Measurements from ENCODE around the gene SYMPK.

Gene SYMPK

DNA sequence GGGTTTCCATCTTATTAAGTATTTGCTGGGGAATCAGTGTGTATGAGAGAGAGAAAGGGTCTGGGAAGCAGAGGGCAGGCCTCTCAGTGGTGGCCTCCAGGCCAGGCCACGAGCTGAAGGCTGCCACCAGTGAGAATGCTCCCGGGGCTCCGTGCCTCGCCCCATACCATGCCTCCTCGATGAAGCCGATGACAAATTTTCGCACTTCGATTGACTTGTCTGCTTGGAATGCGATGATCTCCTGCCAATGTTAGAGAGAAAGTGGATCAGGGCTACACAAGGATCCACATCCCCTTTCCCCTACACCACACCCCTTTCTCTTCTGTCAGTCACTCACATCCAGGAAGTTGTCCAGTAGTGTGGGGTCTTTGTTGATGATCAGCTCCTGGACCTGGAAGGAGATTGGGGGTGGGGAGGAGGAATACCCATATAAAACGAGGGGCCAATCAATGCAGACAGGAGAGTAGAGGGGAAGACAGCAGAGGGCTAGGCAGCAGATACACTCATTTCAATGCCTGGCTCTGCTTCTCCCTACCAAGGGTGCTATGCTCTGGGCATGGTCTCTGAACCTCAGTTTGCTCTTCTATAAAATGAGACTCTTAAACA lies 10.7 kb downstream of the SYMPK start:
- no peak overlapping the region for H3K4me3 ChIP-seq (ENCODE audit: low read length)
- H3K79me2 ChIP-seq (ENCODE audit: low read length) = peaks cover 27% of the 10 kb centered on the region
- H3K27ac ChIP-seq (ENCODE audit: low read length) = no peak overlapping the region
- peaks cover 12% of the 10 kb centered on the region; the same call in 1 of the 2 replicates for H4K20me1 ChIP-seq (ENCODE audit: insufficient read depth, low read length)
- H3K4me2 ChIP-seq (ENCODE audit: low read length) = no peak overlapping the region
- no peaks in the 10 kb centered on the region for H3K9me3 ChIP-seq (ENCODE audit: insufficient read depth, low read length)
- no peak overlapping the region for H2AFZ ChIP-seq (ENCODE audit: low read depth, low read length)
- H3K9ac ChIP-seq (ENCODE audit: low read length) = no peak overlapping the region
- no peaks in the 10 kb centered on the region for H3K27me3 ChIP-seq (ENCODE audit: low read depth, low read length)
- H3K4me1 ChIP-seq (ENCODE audit: low read length) = no peaks in the 10 kb centered on the region
- peaks cover 66% of the 10 kb centered on the region for H3K36me3 ChIP-seq (replicated peaks; ENCODE audit: low read depth, low read length)
- TF ChIP-seq, protein P1, sequence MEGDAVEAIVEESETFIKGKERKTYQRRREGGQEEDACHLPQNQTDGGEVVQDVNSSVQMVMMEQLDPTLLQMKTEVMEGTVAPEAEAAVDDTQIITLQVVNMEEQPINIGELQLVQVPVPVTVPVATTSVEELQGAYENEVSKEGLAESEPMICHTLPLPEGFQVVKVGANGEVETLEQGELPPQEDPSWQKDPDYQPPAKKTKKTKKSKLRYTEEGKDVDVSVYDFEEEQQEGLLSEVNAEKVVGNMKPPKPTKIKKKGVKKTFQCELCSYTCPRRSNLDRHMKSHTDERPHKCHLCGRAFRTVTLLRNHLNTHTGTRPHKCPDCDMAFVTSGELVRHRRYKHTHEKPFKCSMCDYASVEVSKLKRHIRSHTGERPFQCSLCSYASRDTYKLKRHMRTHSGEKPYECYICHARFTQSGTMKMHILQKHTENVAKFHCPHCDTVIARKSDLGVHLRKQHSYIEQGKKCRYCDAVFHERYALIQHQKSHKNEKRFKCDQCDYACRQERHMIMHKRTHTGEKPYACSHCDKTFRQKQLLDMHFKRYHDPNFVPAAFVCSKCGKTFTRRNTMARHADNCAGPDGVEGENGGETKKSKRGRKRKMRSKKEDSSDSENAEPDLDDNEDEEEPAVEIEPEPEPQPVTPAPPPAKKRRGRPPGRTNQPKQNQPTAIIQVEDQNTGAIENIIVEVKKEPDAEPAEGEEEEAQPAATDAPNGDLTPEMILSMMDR (IDR thresholded peaks at IDR 0.05; ENCODE audit: low read depth, low read length) = no peak
- TF ChIP-seq EZH2phosphoT487 (IDR thresholded peaks at IDR 0.05; ENCODE audit: low read depth) = no peak

- no peaks in the 10 kb centered on the region for H3K27me3 ChIP-seq (ENCODE audit: low read depth, low read length)
- H2AFZ ChIP-seq (ENCODE audit: low read depth, low read length) = no peak overlapping the region
- no peaks in the 10 kb centered on the region for H3K9me3 ChIP-seq (ENCODE audit: insufficient read depth, low read length)
- peaks cover 75% of the 10 kb centered on the region for H3K36me3 ChIP-seq (replicated peaks; ENCODE audit: low read depth, low read length)
- H3K9ac ChIP-seq (ENCODE audit: low read length) = no peak overlapping the region
- TF ChIP-seq, protein P1 (IDR thresholded peaks at IDR 0.05; ENCODE audit: low read depth, low read length) = no peak
- TF ChIP-seq EZH2phosphoT487 (IDR thresholded peaks at IDR 0.05; ENCODE audit: low read depth) = no peak
- H3K79me2 ChIP-seq (ENCODE audit: low read length) = peaks cover 7% of the 10 kb centered on the region; the same call in 1 of the 2 replicates
- H3K4me3 ChIP-seq (ENCODE audit: low read length) = no peak overlapping the region
- H3K4me1 ChIP-seq (ENCODE audit: low read length) = no peaks in the 10 kb centered on the region
- H3K27ac ChIP-seq (ENCODE audit: low read length) = no peak overlapping the region
- H3K4me2 ChIP-seq (ENCODE audit: low read length) = no peak overlapping the region
- no peaks in the 10 kb centered on the region for H4K20me1 ChIP-seq (ENCODE audit: insufficient read depth, low read length)
These were observed 14.0 kb downstream of the SYMPK start for GRCh38 chr19:45848922-45849321.

DNA sequence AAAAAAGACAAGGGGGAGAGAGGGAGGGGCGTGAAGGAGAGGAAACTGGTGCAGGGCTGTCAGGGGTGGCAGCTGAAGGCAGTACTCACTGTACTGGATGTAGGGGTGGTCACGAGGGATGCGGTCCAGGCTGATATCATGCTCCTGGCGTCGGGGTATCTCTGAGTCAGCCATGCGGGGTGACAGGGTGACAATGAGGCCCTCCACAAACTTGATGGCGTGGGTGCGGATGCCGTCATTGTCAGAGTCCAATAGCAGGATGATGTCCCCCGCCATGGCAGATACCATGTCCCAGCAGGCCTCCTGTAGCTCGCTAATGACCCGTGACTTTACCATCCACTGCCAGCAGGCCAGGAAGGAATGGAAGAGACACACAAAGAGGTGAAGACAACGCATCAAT lies 15.3 kb downstream of the SYMPK start:
- Histone ChIP-seq H2AFZ (ENCODE audit: low read depth, low read length) (no peak overlapping the region), H3K4me2 (ENCODE audit: low read length) (no peak overlapping the region), H3K9ac (ENCODE audit: low read length) (no peak overlapping the region), H3K4me3 (ENCODE audit: low read length) (no peak overlapping the region), H4K20me1 (ENCODE audit: insufficient read depth, low read length) (no peaks in the 10 kb centered on the region), H3K9me3 (ENCODE audit: insufficient read depth, low read length) (no peaks in the 10 kb centered on the region), H3K27ac (ENCODE audit: low read length) (no peak overlapping the region), H3K79me2 (ENCODE audit: low read length) (peaks cover 7% of the 10 kb centered on the region; the same call in 1 of the 2 replicates), H3K4me1 (ENCODE audit: low read length) (no peaks in the 10 kb centered on the region), H3K27me3 (ENCODE audit: low read depth, low read length) (no peaks in the 10 kb centered on the region), H3K36me3 (replicated peaks; ENCODE audit: low read depth, low read length) (peaks cover 77% of the 10 kb centered on the region)
- TF ChIP-seq, protein P1 (IDR thresholded peaks at IDR 0.05; ENCODE audit: low read depth, low read length) = no peak
- TF ChIP-seq EZH2phosphoT487 (IDR thresholded peaks at IDR 0.05; ENCODE audit: low read depth) = no peak

- Histone ChIP-seq H3K4me1 (ENCODE audit: low read length) (no peaks in the 10 kb centered on the region), H3K36me3 (replicated peaks; ENCODE audit: low read depth, low read length) (peaks cover 74% of the 10 kb centered on the region), H3K9me3 (ENCODE audit: insufficient read depth, low read length) (no peaks in the 10 kb centered on the region), H3K27ac (ENCODE audit: low read length) (no peak overlapping the region), H4K20me1 (ENCODE audit: insufficient read depth, low read length) (no peaks in the 10 kb centered on the region), H3K79me2 (ENCODE audit: low read length) (peaks cover 11% of the 10 kb centered on the region), H3K9ac (ENCODE audit: low read length) (no peak overlapping the region), H3K4me2 (ENCODE audit: low read length) (no peak overlapping the region), H3K4me3 (ENCODE audit: low read length) (no peak overlapping the region), H3K27me3 (ENCODE audit: low read depth, low read length) (no peaks in the 10 kb centered on the region), H2AFZ (ENCODE audit: low read depth, low read length) (no peak overlapping the region)
- no peak for TF ChIP-seq EZH2phosphoT487 (IDR thresholded peaks at IDR 0.05; ENCODE audit: low read depth)
- TF ChIP-seq, protein P1 (IDR thresholded peaks at IDR 0.05; ENCODE audit: low read depth, low read length) = no peak
These were observed 20.7 kb downstream of the SYMPK start for GRCh38 chr19:45842198-45842597.
